CD4-positive, alpha-beta T cell treated with Interleukin-6 for 4 hours (primary cell): ENCODE data around the gene NR6A1.

Experiments
- DNase-seq: peaks from one replicate; pipeline ENCODE4 v3.0.0-alpha.2; 2020; ENCODE audit warnings: mixed read lengths

NR6A1 gene

DNA sequence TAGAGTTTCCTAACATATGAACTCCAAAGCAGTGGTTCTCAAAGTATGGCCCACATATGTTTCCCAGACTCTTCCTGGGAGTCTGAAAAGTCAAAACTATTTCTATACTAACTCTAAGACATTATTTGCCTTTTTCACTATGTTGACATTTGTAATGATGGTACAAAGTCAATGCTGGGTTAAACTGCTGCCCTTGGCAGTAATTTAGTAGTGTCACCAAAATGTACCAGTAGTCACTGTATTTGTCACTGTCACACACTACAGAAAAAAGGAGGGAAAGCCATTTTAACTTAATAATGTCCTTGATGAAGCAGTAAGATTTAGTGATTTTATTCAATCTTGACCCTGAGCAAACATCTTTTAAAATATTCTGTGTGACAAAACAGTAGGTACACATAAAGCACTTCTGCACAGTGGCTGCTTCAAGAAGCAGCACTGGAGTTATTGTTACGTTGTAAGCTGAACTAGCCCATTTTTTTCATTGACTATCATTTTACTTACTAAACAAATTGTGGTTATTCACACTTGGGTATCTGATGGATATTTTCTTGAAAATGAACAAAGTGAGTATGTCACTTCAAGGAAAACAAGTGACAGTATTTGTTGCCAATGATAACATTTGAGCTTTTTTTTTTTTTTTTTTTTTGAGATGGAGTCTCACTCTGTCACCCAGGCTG, 90.3 kb downstream of the NR6A1 start:
- DNase-seq: no peak

DNA sequence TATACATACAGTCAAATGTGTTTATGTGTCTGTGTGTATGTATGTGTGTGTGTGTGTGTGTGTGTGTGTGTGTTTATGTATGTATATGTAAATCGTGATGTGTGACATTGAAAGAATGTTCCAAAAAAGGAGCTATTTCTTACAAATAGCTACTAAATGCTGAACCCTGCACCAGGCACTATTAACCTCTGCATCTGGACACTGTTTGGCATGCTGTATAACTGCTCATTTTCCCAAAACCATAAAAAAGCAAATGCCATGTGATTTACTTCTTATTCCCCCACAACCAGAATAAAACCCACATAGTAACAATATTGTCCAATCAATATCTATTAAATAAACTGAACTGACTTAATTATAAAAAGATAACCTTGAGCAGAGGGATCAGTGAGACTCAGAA, 91.1 kb downstream of the NR6A1 start:
- DNase-seq: no peak

DNA sequence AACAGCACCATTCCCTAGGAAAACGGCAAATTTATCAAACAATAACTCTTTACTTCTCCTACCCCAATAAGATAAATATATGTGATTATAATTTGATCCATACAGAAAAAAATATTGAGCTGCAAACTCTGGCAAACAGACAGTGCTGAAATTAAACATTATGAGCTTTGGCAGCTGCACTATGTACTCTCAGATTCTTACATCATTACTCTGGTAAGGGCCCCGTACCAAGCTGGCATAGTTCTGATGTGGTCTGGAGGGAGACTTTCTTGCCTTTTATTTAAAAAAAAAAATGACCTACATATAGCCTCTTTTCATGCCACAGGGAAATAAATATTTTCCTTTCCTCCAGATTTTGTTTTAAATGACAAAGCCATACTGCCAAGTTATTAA, 95.0 kb downstream of the NR6A1 start:
- DNase-seq: no peak

GRCh38 chr9:124675261-124676158, 95.6 kb downstream of the NR6A1 start:
- DNase-seq: no peak

GRCh38 chr9:124674651-124675050, 96.5 kb downstream of the NR6A1 start:
- DNase-seq: no peak

GRCh38 chr9:124673063-124673462, 98.0 kb downstream of the NR6A1 start:
- DNase-seq: no peak

- no peak for DNase-seq
Observed at GRCh38 chr9:124671861-124672260, 99.2 kb downstream of the NR6A1 start.

GRCh38 chr9:124666642-124667041, 104.5 kb downstream of the NR6A1 start:
- DNase-seq: no peak

GRCh38 chr9:124665391-124666058, 105.6 kb downstream of the NR6A1 start:
- DNase-seq: no peak

DNA sequence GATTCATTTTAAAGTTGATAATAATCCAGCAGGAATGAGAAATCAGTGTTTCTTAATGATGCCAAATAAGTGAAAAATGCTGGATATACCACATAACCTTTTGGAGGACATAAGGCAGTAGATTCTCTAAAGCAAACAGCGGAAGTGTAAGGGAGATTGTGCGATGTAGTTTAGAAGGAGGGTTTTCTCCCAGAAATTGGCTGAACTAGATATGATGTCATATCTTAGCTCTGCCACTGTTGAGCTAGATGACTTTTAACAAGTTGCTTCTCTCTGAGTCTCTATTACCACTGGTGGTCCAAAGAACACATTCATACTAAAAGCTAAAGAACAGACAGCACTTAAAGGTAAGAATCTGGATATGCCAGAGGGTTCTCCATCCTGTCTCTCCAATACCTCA, 107.0 kb downstream of the NR6A1 start:
- no peak for DNase-seq

GRCh38 chr9:124663046-124663961, 107.8 kb downstream of the NR6A1 start:
- no peak for DNase-seq

DNA sequence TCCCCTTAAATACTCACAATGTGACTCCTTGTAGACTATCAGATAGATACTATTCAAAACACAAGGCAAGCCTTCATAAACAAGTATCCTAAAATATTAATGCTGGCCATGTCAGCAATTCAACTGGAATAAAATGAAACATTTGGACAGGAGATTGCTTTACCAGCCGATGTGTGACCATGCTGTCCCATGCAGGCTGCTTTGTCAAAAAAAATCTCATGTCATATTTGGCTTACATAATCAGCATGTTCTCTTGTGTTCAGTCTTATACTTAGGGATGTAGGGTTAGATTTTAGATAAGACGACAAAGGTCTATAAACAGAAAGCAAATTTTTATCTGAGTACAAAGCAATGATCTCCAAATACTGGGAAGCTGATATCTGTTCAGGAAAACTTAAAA, 108.5 kb downstream of the NR6A1 start:
- DNase-seq: no peak

- DNase-seq: no peak
Observed at GRCh38 chr9:124661271-124661670, 109.8 kb downstream of the NR6A1 start.

DNA sequence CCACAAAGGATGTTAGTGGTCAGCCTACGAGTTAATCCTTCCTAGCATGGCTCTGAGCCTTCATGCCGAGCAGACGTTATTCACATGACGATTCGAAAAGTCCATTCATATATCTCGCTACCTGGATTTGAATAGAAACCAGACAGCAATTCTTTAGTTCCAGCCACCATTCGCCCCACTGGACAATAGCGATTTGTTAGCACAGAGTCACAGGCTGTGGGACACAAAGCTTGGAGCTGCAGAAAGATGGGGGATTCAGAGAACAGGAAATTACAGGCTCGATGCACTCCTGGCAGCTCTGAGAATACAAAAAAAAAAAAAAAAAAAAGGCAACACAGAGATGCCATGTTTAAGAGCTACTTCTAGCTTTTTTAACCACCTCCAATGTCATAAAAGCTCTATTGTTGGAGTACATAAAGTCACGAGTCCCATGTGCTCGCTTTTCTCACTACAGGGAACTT, 110.7 kb downstream of the NR6A1 start:
- no peak for DNase-seq

GRCh38 chr9:124659099-124659659, 111.9 kb downstream of the NR6A1 start:
- peak; percentile 48 for DNase-seq

GRCh38 chr9:124658165-124659017, 112.7 kb downstream of the NR6A1 start:
- DNase-seq: peak; percentile 48

GRCh38 chr9:124657516-124657915, 113.6 kb downstream of the NR6A1 start:
- DNase-seq: no peak

GRCh38 chr9:124654431-124654830, 116.7 kb downstream of the NR6A1 start:
- DNase-seq: no peak

DNA sequence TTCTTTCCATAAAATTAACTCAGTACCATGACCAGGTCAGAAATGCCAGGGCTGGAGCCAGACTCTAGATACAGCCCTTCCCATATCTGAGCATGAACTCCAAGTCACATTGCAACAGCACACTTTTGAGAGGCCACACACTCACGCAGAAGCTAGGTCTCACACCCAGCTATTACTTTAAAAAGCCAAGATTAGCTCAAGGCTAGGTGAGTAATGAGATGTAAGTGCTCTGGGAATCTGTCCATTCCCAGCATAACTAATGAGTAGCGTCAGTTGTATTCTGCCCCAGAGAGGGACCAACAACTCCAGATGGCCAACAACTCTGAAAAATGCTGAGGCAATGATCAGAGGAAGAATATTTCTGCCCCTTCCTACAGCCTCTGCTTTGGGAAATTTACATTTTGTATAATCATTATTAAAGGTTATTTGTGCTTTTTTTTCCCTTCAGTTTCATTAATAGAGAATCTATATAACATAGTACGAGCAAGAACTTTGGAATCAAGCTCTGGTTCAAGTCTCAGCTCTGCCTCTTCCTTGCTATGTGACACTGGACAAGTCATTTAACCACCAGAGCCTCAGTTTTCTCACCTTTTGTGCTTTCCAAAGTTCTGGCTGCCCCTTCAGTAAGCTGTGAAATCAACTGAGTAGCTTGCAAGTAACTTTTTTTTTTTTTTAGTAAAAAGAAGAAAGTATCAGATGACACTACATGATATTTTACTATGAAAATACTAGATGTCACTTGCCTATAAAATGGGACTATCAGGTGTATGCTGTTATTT, 118.3 kb downstream of the NR6A1 start:
- no peak for DNase-seq

- no peak for DNase-seq
Observed at GRCh38 chr9:124652203-124652602, 118.9 kb downstream of the NR6A1 start.
